Sigmoid colon (tissue), 7 donors: ENCODE data around the gene CIAO3. TPM values are rescaled to one million over a fixed set of nuclear protein-coding genes. Genes with fewer than 3 reads are reported as not detected.

Experiments
- DNase-seq: peaks from one replicate; pipeline ENCODE4 v3.0.0-alpha.2; 2019
- H3K27ac ChIP-seq, 4 donors: fragments of 200-600 bp; sonication (generic); one replicate each; pipeline ENCODE4 v1.5.1; 2016 to 2019; ENCODE audit warnings: mild to moderate bottlenecking in 1 of 4
- H3K27me3 ChIP-seq, 3 donors: fragments of 200-600 bp; sonication (generic); one replicate each; pipeline ENCODE4 v1.5.1; 2019; ENCODE audit warnings: mild to moderate bottlenecking in 1 of 3
- H3K36me3 ChIP-seq, 4 donors: fragments of 200-600 bp; sonication (generic); one replicate each; pipeline ENCODE4 v1.5.1; 2016 to 2019
- H3K4me1 ChIP-seq, 4 donors: fragments of 200-600 bp; sonication (generic); one replicate each; pipeline ENCODE4 v1.5.1; 2017 to 2019
- H3K4me3 ChIP-seq, 4 donors: fragments of 200-600 bp; sonication (generic); one replicate each; pipeline ENCODE4 v1.5.1; 2017 to 2019; ENCODE audit warnings: mild to moderate bottlenecking in 2 of 4, moderate library complexity in 1 of 4
- H3K9me3 ChIP-seq, 4 donors: fragments of 200-600 bp in 3 of 4; sonication (generic) in 3 of 4; one replicate each; pipeline versions ENCODE4 v1.5.1 to v1.6.1; 2013 to 2019
- EP300 ChIP-seq, 4 donors: sonication (generic); formaldehyde crosslinking; IDR thresholded peaks; one replicate each; pipeline ENCODE4 v1.6.1; 2017; ENCODE audit warnings: antibody characterized with exemption in 4 of 4
- POLR2A ChIP-seq, 2 donors: fragments of 450-650 bp; IDR thresholded peaks; one replicate each; pipeline ENCODE4 v1.6.1; 2016; ENCODE audit warnings: antibody characterized with exemption in 2 of 2, mild to moderate bottlenecking in 2 of 2, moderate library complexity in 2 of 2
- POLR2AphosphoS5 ChIP-seq, 4 donors: sonication (generic); formaldehyde crosslinking; IDR thresholded peaks; one replicate each; pipeline ENCODE4 v1.6.1; 2017; ENCODE audit warnings: antibody characterized with exemption in 4 of 4
- WGBS, 2 donors: extraction: QIAGEN DNeasy Blood & Tissue Kit; methylation state at CpG; one replicate each; pipeline ENCODE4 v1.1.7; 2013; 5-methylcytosine and 5-hydroxymethylcytosine counted together
- intact Hi-C: fragments of 100-400 bp; cut with DNase I; formaldehyde crosslinking; loops from one replicate; pipeline ENCODE4 v1.15.1; 2023
- polyA plus RNA-seq, 3 donors: library from polyadenylated mRNA; stranded (reverse); fragments of 200-250 nt; gene quantifications; one replicate each; pipeline ENCODE4 v1.2.3, GENCODE V29; 2013
- total RNA-seq, 4 donors: library from RNA; depleted of rRNA; stranded (reverse); fragments of >200 nt; gene quantifications; one replicate each; pipeline ENCODE4 v1.1.0, GENCODE V29; 2016
- TF ChIP-seq, protein P1 (sequence below), 4 experiments: fragments of 450-650 bp in 3 of 4; fragments of 200-600 bp in 1 of 4; IDR thresholded peaks; one replicate each; pipeline ENCODE4 v1.5.1; 2016 to 2019; ENCODE audit warnings: antibody characterized with exemption in 4 of 4, mild to moderate bottlenecking in 3 of 4, moderate library complexity in 2 of 4
- donor health status: healthy with polysubstance abuse.
- donor health status: Bipolar disorder and iron deficiency.
- donor health status: healthy.

Gene CIAO3
- total and polyA plus RNA-seq, 7 donors: 18.6 to 51.0 (median 25.4) TPM

DNA sequence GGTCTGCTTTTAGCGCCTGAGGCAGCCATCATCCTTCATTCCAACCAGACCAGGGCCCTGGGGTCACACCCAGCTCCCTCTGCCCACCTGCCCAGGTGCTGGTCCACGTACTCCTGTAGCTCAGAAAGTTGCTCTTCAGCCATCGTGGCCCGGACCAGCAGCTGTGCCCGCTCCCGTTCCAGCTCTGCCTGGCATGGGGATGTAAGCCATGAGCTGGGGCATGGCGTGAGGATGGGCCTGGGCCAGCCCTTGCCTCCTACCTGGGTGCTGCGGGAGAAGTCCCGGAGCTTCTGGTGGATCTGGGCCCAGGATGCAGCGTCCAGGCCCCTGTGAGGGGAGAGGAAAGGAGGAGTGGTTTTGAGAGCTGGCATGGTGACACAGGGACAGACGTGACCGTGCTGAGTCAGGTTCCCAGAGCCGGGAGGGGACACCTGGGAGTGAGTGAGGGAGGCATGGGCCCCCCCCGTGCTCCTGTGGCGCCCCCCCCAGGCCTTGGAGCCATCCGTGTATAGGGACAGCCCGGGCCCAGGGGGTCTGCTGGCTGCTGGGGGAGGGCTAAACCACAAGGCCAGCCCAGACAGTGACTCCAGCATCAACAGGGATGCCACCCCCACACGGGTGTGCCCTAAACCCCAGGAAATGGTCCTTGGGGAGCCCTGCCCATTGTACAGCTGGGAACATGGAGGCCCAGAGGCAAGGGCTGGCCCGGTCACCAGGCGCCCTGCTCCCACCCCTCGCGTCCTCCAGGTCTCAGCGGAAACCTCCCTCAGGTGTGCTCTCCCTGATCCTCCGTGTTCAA is 17.8 kb downstream of the CIAO3 start:
- Histone ChIP-seq H3K27ac (no peak overlapping the region), H3K27me3 (peaks cover 22 to 31% (median 24%) of the 10 kb centered on the region in 3 donors), H3K4me3 (no peak overlapping the region), H3K4me1 (peaks cover 0 to 49% (median 43%) of the 10 kb centered on the region in 4 donors), H3K9me3 (no peaks in the 10 kb centered on the region), H3K36me3 (no peaks in the 10 kb centered on the region)
- WGBS, 2 donors: 90 to 92% methylated on average over 24 of the region's 24 CpGs
- TF ChIP-seq POLR2AphosphoS5 (IDR thresholded peaks at IDR 0.05): no peak
- TF ChIP-seq EP300 (IDR thresholded peaks at IDR 0.05): no peak
- TF ChIP-seq POLR2A (IDR thresholded peaks at IDR 0.05): no peak
- TF ChIP-seq, protein P1, sequence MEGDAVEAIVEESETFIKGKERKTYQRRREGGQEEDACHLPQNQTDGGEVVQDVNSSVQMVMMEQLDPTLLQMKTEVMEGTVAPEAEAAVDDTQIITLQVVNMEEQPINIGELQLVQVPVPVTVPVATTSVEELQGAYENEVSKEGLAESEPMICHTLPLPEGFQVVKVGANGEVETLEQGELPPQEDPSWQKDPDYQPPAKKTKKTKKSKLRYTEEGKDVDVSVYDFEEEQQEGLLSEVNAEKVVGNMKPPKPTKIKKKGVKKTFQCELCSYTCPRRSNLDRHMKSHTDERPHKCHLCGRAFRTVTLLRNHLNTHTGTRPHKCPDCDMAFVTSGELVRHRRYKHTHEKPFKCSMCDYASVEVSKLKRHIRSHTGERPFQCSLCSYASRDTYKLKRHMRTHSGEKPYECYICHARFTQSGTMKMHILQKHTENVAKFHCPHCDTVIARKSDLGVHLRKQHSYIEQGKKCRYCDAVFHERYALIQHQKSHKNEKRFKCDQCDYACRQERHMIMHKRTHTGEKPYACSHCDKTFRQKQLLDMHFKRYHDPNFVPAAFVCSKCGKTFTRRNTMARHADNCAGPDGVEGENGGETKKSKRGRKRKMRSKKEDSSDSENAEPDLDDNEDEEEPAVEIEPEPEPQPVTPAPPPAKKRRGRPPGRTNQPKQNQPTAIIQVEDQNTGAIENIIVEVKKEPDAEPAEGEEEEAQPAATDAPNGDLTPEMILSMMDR (IDR thresholded peaks at IDR 0.05): no peak
- intact Hi-C loops: no loop called here
- no peak for DNase-seq

DNA sequence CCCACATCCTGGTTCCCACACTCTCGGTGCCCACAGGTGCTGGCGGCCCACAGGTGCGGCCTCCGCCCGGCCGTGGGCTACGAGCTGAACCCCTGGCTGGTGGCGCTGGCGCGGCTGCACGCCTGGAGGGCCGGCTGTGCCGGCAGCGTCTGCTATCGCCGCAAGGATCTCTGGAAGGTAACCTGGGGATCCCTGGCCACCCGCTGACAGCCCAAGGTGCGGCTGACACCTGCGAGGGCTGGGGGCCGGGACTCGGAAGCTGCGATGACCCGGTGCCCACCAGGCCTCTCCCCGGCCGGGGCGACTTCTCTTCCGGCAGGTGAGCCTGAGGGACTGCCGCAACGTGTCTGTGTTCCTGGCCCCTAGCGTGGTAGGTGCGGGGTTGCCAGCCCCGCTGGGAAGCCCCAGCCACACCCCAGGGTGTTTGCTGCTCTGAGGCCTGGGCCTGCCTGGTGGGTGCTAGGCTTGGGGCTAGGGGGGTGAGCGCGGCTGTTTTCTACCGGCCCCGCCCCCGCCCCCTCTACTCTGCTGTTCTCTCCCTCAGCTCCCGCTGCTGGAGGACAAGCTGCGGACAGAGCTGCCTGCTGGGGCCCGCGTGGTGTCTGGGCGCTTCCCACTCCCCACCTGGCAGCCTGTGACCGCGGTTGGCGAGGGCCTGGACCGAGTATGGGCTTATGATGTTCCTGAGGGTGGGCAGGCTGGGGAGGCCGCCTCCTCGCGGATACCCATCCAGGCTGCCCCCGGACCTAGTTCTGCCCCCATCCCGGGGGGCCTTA is 18.8 kb downstream of the CIAO3 start:
- intact Hi-C loops: loop anchor here (2.0 kb wide), 2 partner anchors 19 to 37 kb away; partner anchors contain the start of genes CIAO3 and JMJD8
- Histone ChIP-seq H3K4me1 (peaks cover 0 to 39% (median 33%) of the 10 kb centered on the region in 4 donors), H3K9me3 (no peaks in the 10 kb centered on the region), H3K4me3 (peak overlapping the region; percentile 58 to 71 (median 64)), H3K27ac (peak overlapping the region; percentile 85 to 93 (median 89)), H3K36me3 (no peaks in the 10 kb centered on the region), H3K27me3 (peaks cover 13 to 20% (median 14%) of the 10 kb centered on the region in 3 donors)
- WGBS, 2 donors: 78 to 90% methylated on average over 51 of the region's 51 CpGs
- no peak for DNase-seq
- TF ChIP-seq POLR2A (IDR thresholded peaks at IDR 0.05) (no peak), POLR2AphosphoS5 (IDR thresholded peaks at IDR 0.05) (no peak), EP300 (IDR thresholded peaks at IDR 0.05) (no peak)
- TF ChIP-seq, protein P1 (IDR thresholded peaks at IDR 0.05): no peak

- 6 to 9% methylated on average over 106 of the region's 106 CpGs for WGBS, 2 donors
- DNase-seq: peak; percentile 86
- TF ChIP-seq, protein P1 (IDR thresholded peaks at IDR 0.05): no peak
- TF ChIP-seq POLR2AphosphoS5 (IDR thresholded peaks at IDR 0.05) (peak; percentile 14 to 84 (median 44)), EP300 (IDR thresholded peaks at IDR 0.05) (no peak), POLR2A (IDR thresholded peaks at IDR 0.05) (no peak)
- Histone ChIP-seq H3K4me1 (peaks cover 0 to 40% (median 31%) of the 10 kb centered on the region in 4 donors), H3K27me3 (peaks cover 5 to 19% (median 7%) of the 10 kb centered on the region in 3 donors), H3K4me3 (peak within 1 kb of the TSS; percentile 58 to 71 (median 64)), H3K36me3 (no peaks in the 10 kb centered on the region), H3K27ac (peak within 1 kb of the TSS; percentile 85 to 93 (median 89)), H3K9me3 (no peaks in the 10 kb centered on the region)
- intact Hi-C loops: loop anchor here (2.0 kb wide), 2 partner anchors 20 to 36 kb away; partner anchors contain the start of genes CIAO3 and JMJD8
Measured at GRCh38 chr16:720990-721764, 19.6 kb downstream of the CIAO3 start, which contains the start of gene ANTKMT. Gene ANTKMT (plus strand): TSS chr16:721146. CDS start chr16:721275, 129 bp downstream.

GRCh38 chr16:720447-720989 is 20.3 kb downstream of the CIAO3 start:
- Histone ChIP-seq H3K9me3 (no peaks in the 10 kb centered on the region), H3K36me3 (no peaks in the 10 kb centered on the region), H3K27ac (peak overlapping the region; percentile 85 to 93 (median 89)), H3K4me3 (peak overlapping the region; percentile 58 to 71 (median 64)), H3K4me1 (peaks cover 0 to 45% (median 36%) of the 10 kb centered on the region in 4 donors), H3K27me3 (peaks cover 0 to 17% (median under 1%) of the 10 kb centered on the region in 3 donors)
- TF ChIP-seq, protein P1 (IDR thresholded peaks at IDR 0.05): no peak
- no peak for TF ChIP-seq POLR2A (IDR thresholded peaks at IDR 0.05)
- no peak for TF ChIP-seq POLR2AphosphoS5 (IDR thresholded peaks at IDR 0.05)
- TF ChIP-seq EP300 (IDR thresholded peaks at IDR 0.05): no peak
- intact Hi-C loops: loop anchor here (2.0 kb wide), 2 partner anchors 20 to 36 kb away; partner anchors contain the start of genes CIAO3 and JMJD8
- 0 to 1% methylated on average over 38 of the region's 38 CpGs for WGBS, 2 donors
- DNase-seq: peak; percentile 83
